Smooth muscle cell (in vitro differentiated cells): ENCODE measurements around the gene ZNF599. TPM values are rescaled to one million over a fixed set of nuclear protein-coding genes. Genes with fewer than 3 reads are reported as not detected.

Experiments
- DNase-seq: peaks from one replicate; lab custom pipeline; 2025; ENCODE audit not compliant: unreplicated experiment; lab: John Stamatoyannopoulos, UW
- H2AFZ ChIP-seq: fragments of 200-600 bp; sonication (generic); 2 replicates; pipeline ENCODE4 v1.6.0; 2016; ENCODE audit warnings: antibody characterized with exemption, low read depth, mild to moderate bottlenecking
- H3F3A ChIP-seq: fragments of 200-600 bp; sonication (generic); 2 replicates; pipeline ENCODE4 v1.6.0; 2017; ENCODE audit warnings: antibody characterized with exemption, low read depth
- H3K27ac ChIP-seq: fragments of 200-600 bp; sonication (generic); 2 replicates; pipeline ENCODE4 v1.5.1; 2016; ENCODE audit warnings: low read depth, mild to moderate bottlenecking
- H3K27me3 ChIP-seq: fragments of 200-600 bp; sonication (generic); 2 replicates; pipeline ENCODE4 v1.6.1; 2016; ENCODE audit warnings: low read depth, mild to moderate bottlenecking
- H3K36me3 ChIP-seq: fragments of 200-600 bp; sonication (generic); 2 replicates; pipeline ENCODE4 v1.5.1; 2016; ENCODE audit warnings: low read depth
- H3K4me1 ChIP-seq: fragments of 200-600 bp; sonication (generic); 2 replicates; pipeline ENCODE4 v1.5.1; 2016; ENCODE audit warnings: low read depth
- H3K4me2 ChIP-seq: fragments of 200-600 bp; sonication (generic); 2 replicates; pipeline ENCODE4 v1.6.0; 2016; ENCODE audit warnings: mild to moderate bottlenecking
- H3K4me3 ChIP-seq: fragments of 200-600 bp; sonication (generic); 2 replicates; pipeline ENCODE4 v1.5.1; 2016; ENCODE audit warnings: mild to moderate bottlenecking
- H3K79me2 ChIP-seq: fragments of 200-600 bp; sonication (generic); 2 replicates; pipeline ENCODE4 v1.6.0; 2016; ENCODE audit warnings: low read depth, mild to moderate bottlenecking
- H3K9ac ChIP-seq: fragments of 200-600 bp; sonication (generic); 2 replicates; pipeline ENCODE4 v1.6.0; 2016; ENCODE audit warnings: low read depth
- H3K9me3 ChIP-seq: fragments of 200-600 bp; sonication (generic); replicated peaks from 2 replicates; pipeline ENCODE4 v1.5.1; 2016; ENCODE audit warnings: low read depth
- H4K20me1 ChIP-seq: fragments of 200-600 bp; sonication (generic); 2 replicates; pipeline ENCODE4 v1.6.0; 2016; ENCODE audit warnings: low read depth
- CTCF ChIP-seq: fragments of 200-600 bp; sonication (generic); IDR thresholded peaks from 2 replicates; pipeline ENCODE4 v1.5.1; 2017; ENCODE audit warnings: borderline replicate concordance, mild to moderate bottlenecking, antibody characterized with exemption; ENCODE audit not compliant: insufficient read depth, poor library complexity, severe bottlenecking
- WGBS: methylation state at CpG from one replicate; pipeline ENCODE4 v1.1.7; 2016; ENCODE audit warnings: low lambda C conversion rate; 5-methylcytosine and 5-hydroxymethylcytosine counted together
- polyA plus RNA-seq: library from polyadenylated mRNA; unstranded; fragments of >200 nt; fragmentation: Nextera tagmentation; extraction: Ambion mirVana; gene quantifications from 2 replicates; pipeline ENCODE4 v1.2.1, GENCODE V29; 2016
- total RNA-seq: library from RNA; depleted of rRNA; stranded (reverse); fragments of >200 nt; gene quantifications from 2 replicates; pipeline ENCODE4 v1.2.3, GENCODE V29; 2014

ZNF599 gene
- total and polyA plus RNA-seq, 2 experiments from 2014 or later, result 7.7 to 8.3 TPM

- Histone ChIP-seq H3F3A (peaks cover 5% of the 10 kb centered on the region), H3K4me2 (peak overlapping the region; percentile 97), H3K27me3 (no peaks in the 10 kb centered on the region), H3K4me1 (peaks cover 13% of the 10 kb centered on the region), H3K9me3 (peaks cover 3% of the 10 kb centered on the region), H3K9ac (peak overlapping the region; percentile 99), H2AFZ (no peak overlapping the region), H3K79me2 (peaks cover 4% of the 10 kb centered on the region), H3K27ac (peak overlapping the region; percentile 99), H3K36me3 (no peaks in the 10 kb centered on the region), H3K4me3 (peak overlapping the region; percentile 78), H4K20me1 (no peaks in the 10 kb centered on the region)
- no peak for TF ChIP-seq CTCF
- no peak for DNase-seq
- WGBS, result 67% methylated on average over 15 of the region's 15 CpGs
These were observed 40.3 kb downstream of the ZNF599 start for GRCh38 chr19:34732612-34733211.

- Histone ChIP-seq H3K79me2 (peaks cover 4% of the 10 kb centered on the region), H4K20me1 (no peaks in the 10 kb centered on the region), H3K36me3 (no peaks in the 10 kb centered on the region), H3K4me1 (peaks cover 13% of the 10 kb centered on the region), H3K27ac (no peak overlapping the region), H2AFZ (no peak overlapping the region), H3F3A (peaks cover 5% of the 10 kb centered on the region), H3K9ac (no peak overlapping the region), H3K4me3 (no peak overlapping the region), H3K27me3 (no peaks in the 10 kb centered on the region), H3K9me3 (no peaks in the 10 kb centered on the region), H3K4me2 (no peak overlapping the region)
- 86% methylated on average over 7 of the region's 7 CpGs for WGBS
- no peak for TF ChIP-seq CTCF
- DNase-seq, result no peak
These were observed 41.1 kb downstream of the ZNF599 start for GRCh38 chr19:34731964-34732363.

GRCh38 chr19:34731019-34731829 lies 41.8 kb downstream of the ZNF599 start:
- Histone ChIP-seq H2AFZ (no peak overlapping the region), H3K4me2 (no peak overlapping the region), H3K4me1 (peaks cover 13% of the 10 kb centered on the region), H3K4me3 (no peak overlapping the region), H3K36me3 (no peaks in the 10 kb centered on the region), H3K9ac (no peak overlapping the region), H3K9me3 (no peaks in the 10 kb centered on the region), H3K27me3 (no peaks in the 10 kb centered on the region), H3F3A (peaks cover 5% of the 10 kb centered on the region), H3K27ac (no peak overlapping the region), H4K20me1 (no peaks in the 10 kb centered on the region), H3K79me2 (peaks cover 4% of the 10 kb centered on the region)
- no peak for TF ChIP-seq CTCF
- no peak for DNase-seq
- WGBS, result 93% methylated on average over 11 of the region's 11 CpGs

GRCh38 chr19:34725400-34725799 lies 47.6 kb downstream of the ZNF599 start:
- no peak overlapping the region for H3K4me3 ChIP-seq

More at GRCh38 chr19:34725400-34725799, 47.6 kb downstream of the ZNF599 start:
- H3F3A ChIP-seq, result no peaks in the 10 kb centered on the region
- no peak for TF ChIP-seq CTCF
- 68% methylated on average over 6 of the region's 6 CpGs for WGBS
- H3K4me1 ChIP-seq, result no peaks in the 10 kb centered on the region
- no peak overlapping the region for H3K27ac ChIP-seq
- no peak for DNase-seq
- no peaks in the 10 kb centered on the region for H4K20me1 ChIP-seq
- H3K9ac ChIP-seq, result no peak overlapping the region
- no peaks in the 10 kb centered on the region for H3K79me2 ChIP-seq
- no peaks in the 10 kb centered on the region for H3K9me3 ChIP-seq
- H3K27me3 ChIP-seq, result no peaks in the 10 kb centered on the region
- no peaks in the 10 kb centered on the region for H3K36me3 ChIP-seq
- no peak overlapping the region for H3K4me2 ChIP-seq
- no peak overlapping the region for H2AFZ ChIP-seq
